ENCODE measurements around the gene PRPF38B.
A peak's percentile ranks its signal among the peaks of the same experiment; 100 is the strongest.

Gene PRPF38B

GRCh38 chr1:108691942-108692723 lies at the start of gene PRPF38B:
PRPF38B (plus strand) TSS chr1:108692310; CDS start chr1:108692592, 282 bp downstream.
- TF ChIP-seq, protein P1, sequence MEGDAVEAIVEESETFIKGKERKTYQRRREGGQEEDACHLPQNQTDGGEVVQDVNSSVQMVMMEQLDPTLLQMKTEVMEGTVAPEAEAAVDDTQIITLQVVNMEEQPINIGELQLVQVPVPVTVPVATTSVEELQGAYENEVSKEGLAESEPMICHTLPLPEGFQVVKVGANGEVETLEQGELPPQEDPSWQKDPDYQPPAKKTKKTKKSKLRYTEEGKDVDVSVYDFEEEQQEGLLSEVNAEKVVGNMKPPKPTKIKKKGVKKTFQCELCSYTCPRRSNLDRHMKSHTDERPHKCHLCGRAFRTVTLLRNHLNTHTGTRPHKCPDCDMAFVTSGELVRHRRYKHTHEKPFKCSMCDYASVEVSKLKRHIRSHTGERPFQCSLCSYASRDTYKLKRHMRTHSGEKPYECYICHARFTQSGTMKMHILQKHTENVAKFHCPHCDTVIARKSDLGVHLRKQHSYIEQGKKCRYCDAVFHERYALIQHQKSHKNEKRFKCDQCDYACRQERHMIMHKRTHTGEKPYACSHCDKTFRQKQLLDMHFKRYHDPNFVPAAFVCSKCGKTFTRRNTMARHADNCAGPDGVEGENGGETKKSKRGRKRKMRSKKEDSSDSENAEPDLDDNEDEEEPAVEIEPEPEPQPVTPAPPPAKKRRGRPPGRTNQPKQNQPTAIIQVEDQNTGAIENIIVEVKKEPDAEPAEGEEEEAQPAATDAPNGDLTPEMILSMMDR (IDR thresholded peaks at IDR 0.05): no peak

GRCh38 chr1:108643492-108644335 lies 48.4 kb upstream of the PRPF38B start:
- TF ChIP-seq, protein P1 (IDR thresholded peaks at IDR 0.05): peak; percentile 72

DNA sequence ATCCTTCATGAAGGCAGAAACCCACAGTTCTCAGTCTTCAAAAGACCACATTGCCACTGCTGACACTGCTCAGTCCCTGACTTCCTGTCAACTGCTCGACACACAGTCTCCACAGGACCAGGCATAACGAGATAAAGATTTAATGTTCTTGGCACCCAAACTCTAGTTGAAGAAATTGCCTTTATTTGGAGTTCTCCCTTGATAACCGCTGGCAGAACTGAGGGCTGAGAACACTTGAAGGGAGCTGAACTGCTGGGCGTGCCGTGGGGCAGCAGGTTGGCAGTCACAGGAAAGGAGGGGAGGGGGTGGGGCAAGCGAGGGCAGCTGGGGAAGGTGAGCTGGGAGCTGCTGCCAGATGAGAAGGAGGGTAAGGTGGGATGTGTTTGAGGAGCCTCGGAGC lies 47.1 kb upstream of the PRPF38B start:
- TF ChIP-seq, protein P1 (IDR thresholded peaks at IDR 0.05): no peak

DNA sequence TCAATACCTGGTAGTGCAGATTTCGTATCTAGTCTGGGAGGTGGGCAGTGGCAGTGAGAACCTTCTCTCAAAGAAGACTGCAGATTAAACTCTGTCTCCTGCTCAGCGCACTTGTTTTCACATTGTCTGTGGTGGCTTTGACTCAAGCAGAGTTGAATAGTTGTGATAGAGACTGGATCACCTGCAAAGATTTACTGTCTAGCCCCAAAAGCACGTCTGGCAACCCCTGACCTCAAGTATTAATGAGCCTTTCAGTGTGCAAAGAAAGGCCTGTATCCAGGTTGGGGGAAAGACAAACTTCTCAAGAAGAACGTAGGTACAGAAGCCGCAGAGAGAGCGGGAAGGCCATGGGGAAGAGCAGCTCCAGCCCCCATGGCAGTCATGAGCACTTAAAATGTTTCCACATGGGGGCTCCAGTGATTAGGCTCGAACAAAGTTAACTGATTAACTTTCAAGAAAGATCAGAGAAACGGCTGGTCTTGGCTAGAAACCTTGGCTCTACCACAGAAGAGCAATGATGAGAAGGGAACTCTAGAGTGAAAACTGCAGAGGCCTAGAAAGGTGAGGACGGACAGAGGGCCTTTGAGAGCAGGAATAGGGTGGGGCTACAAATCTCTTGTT lies 46.4 kb upstream of the PRPF38B start:
- TF ChIP-seq, protein P1 (IDR thresholded peaks at IDR 0.05): no peak

DNA sequence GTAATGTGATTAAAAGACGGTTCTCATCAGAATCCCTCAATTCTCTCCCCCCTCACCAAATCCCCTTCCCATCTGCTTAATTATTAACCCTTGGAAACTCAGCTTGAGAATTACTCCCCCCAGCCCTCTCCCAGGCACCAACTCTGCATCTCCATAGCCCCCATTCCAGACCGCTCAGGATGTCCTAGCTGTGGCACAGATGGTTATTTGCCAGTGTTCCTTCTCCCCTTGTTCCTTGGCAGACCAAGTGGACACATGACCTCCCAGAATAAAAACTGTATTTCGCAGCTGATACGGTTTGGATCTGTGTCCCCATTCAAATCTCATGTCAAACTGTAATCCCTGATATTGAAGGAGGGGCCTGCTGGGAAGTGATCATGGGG lies 45.9 kb upstream of the PRPF38B start:
- TF ChIP-seq, protein P1 (IDR thresholded peaks at IDR 0.05): no peak

DNA sequence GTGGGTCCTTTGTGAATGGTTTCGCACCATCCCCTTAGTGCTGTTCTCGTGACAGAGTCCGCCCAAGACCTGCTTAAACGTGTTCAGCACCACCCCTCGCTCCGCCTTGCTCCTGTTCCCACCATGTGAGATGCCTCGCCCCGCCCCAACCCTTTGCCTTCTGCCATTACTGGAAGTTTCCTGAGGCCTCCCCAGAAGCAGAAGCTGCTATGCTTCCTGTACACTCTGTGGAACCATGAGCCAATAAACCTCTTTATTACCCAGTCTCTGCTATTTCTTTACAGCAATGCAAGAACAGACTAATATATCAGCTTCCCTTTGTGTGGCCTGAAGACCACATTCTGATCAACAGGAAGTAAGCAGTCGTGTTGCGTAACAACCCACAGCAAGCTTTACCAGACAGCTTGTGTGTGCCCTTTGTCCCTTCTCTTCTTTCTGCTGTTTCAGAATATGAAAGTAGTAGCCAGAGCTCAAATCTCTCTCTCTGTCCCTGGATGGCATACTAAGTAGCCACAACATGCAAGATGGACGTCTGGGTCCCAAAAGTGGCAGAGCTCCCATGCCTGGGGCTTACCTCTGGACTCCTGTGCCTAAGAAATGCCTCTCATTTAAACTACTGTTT lies 45.4 kb upstream of the PRPF38B start:
- TF ChIP-seq, protein P1 (IDR thresholded peaks at IDR 0.05): no peak
